Breast epithelium (tissue), 4 donors: ENCODE results near the gene DHRS7B. TPM values are rescaled to one million over a fixed set of nuclear protein-coding genes. Genes with fewer than 3 reads are reported as not detected.

Source experiments
- DNase-seq, 2 donors: peaks; one replicate each; pipeline ENCODE4 v3.0.0-alpha.2; 2019; ENCODE audit warnings: low spot score in 2 of 2
- H3K27ac ChIP-seq, 2 donors: fragments of 200-600 bp; sonication (generic) in 1 of 2; one replicate each; pipeline ENCODE4 v1.5.1; 2016 to 2019; ENCODE audit warnings: mild to moderate bottlenecking in 1 of 2
- H3K27me3 ChIP-seq, 2 donors: fragments of 200-600 bp; sonication (generic) in 1 of 2; one replicate each; pipeline versions ENCODE4 v1.5.1 to v1.6.0; 2017 to 2019; ENCODE audit warnings: control low read depth in 1 of 2, mild to moderate bottlenecking in 1 of 2
- H3K36me3 ChIP-seq: fragments of 200-600 bp; one replicate; pipeline ENCODE4 v1.5.1; 2019
- H3K4me1 ChIP-seq, 2 donors: fragments of 200-600 bp; sonication (generic); one replicate each; pipeline ENCODE4 v1.5.1; 2016 to 2019; ENCODE audit warnings: control low read depth in 1 of 2
- H3K4me3 ChIP-seq, 3 donors: fragments of 200-600 bp; sonication (generic); 1 replicate in 2 of 3; 2 replicates in 1 of 3; pipeline ENCODE4 v1.5.1; 2016 to 2019; ENCODE audit warnings: mild to moderate bottlenecking in 3 of 3, moderate library complexity in 2 of 3
- H3K9me3 ChIP-seq, 2 donors: fragments of 200-600 bp; sonication (generic) in 1 of 2; one replicate each; pipeline ENCODE4 v1.5.1; 2016 to 2019; ENCODE audit warnings: control low read depth in 1 of 2
- CTCF ChIP-seq, 3 donors: fragments of 450-650 bp; IDR thresholded peaks; one replicate each; pipeline ENCODE4 v1.5.1; 2016 to 2017; ENCODE audit warnings: antibody characterized with exemption in 3 of 3, mild to moderate bottlenecking in 3 of 3, moderate library complexity in 3 of 3
- POLR2A ChIP-seq: fragments of 450-650 bp; IDR thresholded peaks from one replicate; pipeline ENCODE4 v1.6.1; 2016; ENCODE audit warnings: antibody characterized with exemption, mild to moderate bottlenecking, moderate library complexity
- POLR2AphosphoS5 ChIP-seq, 3 donors: sonication (generic); formaldehyde crosslinking; IDR thresholded peaks; one replicate each; pipeline ENCODE4 v1.6.1; 2017; ENCODE audit warnings: antibody characterized with exemption in 3 of 3
- intact Hi-C: fragments of 100-400 bp; cut with DNase I; formaldehyde crosslinking; loops from one replicate; pipeline ENCODE4 v1.15.1; 2023; ENCODE audit warnings: low total_unique reads
- total RNA-seq, 3 donors: library from RNA; depleted of rRNA; stranded (reverse); fragments of >200 nt; gene quantifications; one replicate each; pipeline ENCODE4 v1.1.0, GENCODE V29; 2016

The DHRS7B gene
- total RNA-seq, 3 donors from 2014 or later: 53.7 to 64.0 (median 60.9) TPM

- H3K4me1 ChIP-seq: peaks cover 0 to 8% of the 10 kb centered on the region in 2 donors
- H3K4me3 ChIP-seq: peak overlapping the region; percentile 68 to 83 (median 79)
- no peak for TF ChIP-seq POLR2A
- no peak for TF ChIP-seq POLR2AphosphoS5 (IDR thresholded peaks at IDR 0.05)
- no peak for TF ChIP-seq CTCF (IDR thresholded peaks at IDR 0.05)
- intact Hi-C loops: no loop called here
- H3K36me3 ChIP-seq: no peaks in the 10 kb centered on the region
- H3K9me3 ChIP-seq: no peaks in the 10 kb centered on the region
- no peak for DNase-seq
- no peaks in the 10 kb centered on the region for H3K27me3 ChIP-seq
- peak overlapping the region; percentile 94 to 97 for H3K27ac ChIP-seq
These were observed 829 bp downstream of the DHRS7B start for GRCh38 chr17:21127509-21128077.

DNA sequence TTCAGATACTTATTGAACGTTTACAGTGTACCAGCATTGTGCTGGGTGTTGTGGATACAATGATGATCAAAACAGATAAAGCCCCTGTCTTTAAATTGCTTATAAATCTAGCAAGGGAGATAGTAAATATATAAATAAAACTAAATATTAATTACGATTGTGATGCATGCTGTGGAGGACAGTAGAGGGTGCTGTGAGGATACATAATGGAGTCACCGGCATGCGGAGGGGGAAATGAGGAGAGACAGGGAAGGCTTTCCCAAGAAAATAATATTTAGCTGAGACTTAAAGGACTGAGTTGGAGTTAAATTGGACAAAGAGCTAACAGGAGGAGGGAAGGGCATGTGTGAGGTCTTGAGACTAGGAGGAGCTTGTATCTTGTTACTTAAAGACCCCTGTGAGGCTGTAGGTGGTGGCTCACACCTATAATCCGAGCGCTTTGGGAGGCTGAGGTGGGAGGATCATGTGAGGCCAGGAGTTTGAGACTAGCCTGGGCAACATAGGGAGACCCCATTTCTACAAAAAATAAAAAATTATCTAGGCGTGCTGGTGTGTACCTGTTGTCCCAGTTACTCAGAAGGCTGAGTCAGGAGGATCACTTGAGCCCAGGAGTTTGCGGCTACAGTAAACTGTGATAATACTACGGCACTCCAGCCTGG is 2.4 kb downstream of the DHRS7B start:
- H3K4me1 ChIP-seq: peaks cover 0 to 8% of the 10 kb centered on the region in 2 donors
- H3K27ac ChIP-seq: no peak overlapping the region
- H3K9me3 ChIP-seq: peaks cover 0 to under 1% of the 10 kb centered on the region in 2 donors
- H3K4me3 ChIP-seq: no peak overlapping the region
- H3K27me3 ChIP-seq: no peaks in the 10 kb centered on the region
- no peaks in the 10 kb centered on the region for H3K36me3 ChIP-seq
- DNase-seq: no peak
- intact Hi-C loops: no loop called here
- peak in 2 of 3 donors; percentile 40 to 42 for TF ChIP-seq CTCF (IDR thresholded peaks at IDR 0.05)
- TF ChIP-seq POLR2AphosphoS5 (IDR thresholded peaks at IDR 0.05): no peak

DNA sequence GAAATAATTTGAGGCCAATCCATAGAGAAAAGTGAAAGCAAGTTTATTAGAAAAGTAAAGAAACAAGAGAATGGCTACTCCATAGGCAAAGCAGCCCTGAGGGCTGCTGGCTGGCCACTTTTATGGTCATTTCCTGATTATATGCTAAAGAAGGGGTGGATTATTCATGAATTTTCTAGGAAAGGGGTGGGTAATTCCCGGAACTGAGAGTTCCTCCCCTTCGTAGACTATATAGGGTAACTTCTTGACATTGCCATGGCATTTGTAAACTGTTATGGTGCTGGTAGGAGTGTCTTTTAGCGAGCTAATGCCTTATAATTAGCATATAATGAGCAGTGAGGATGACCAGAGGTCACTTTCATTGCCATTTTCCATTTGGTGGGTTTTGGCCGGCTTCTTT is 4.4 kb downstream of the DHRS7B start:
- Histone ChIP-seq H3K9me3 (peaks cover 0 to 12% of the 10 kb centered on the region in 2 donors), H3K36me3 (no peaks in the 10 kb centered on the region), H3K4me3 (no peak overlapping the region), H3K27ac (no peak overlapping the region), H3K27me3 (no peaks in the 10 kb centered on the region), H3K4me1 (peaks cover 0 to 7% of the 10 kb centered on the region in 2 donors)
- intact Hi-C loops: no loop called here
- TF ChIP-seq POLR2A: no peak
- TF ChIP-seq CTCF (IDR thresholded peaks at IDR 0.05): no peak
- no peak for TF ChIP-seq POLR2AphosphoS5 (IDR thresholded peaks at IDR 0.05)
- DNase-seq: no peak

- H3K36me3 ChIP-seq: no peaks in the 10 kb centered on the region
- intact Hi-C loops: no loop called here
These were observed 5.7 kb downstream of the DHRS7B start for GRCh38 chr17:21132428-21132827.

More at GRCh38 chr17:21132428-21132827, 5.7 kb downstream of the DHRS7B start:
- no peak overlapping the region for H3K27ac ChIP-seq
- peaks cover 0 to 4% of the 10 kb centered on the region in 2 donors for H3K4me1 ChIP-seq
- no peaks in the 10 kb centered on the region for H3K27me3 ChIP-seq
- no peak overlapping the region for H3K4me3 ChIP-seq
- DNase-seq: no peak
- TF ChIP-seq POLR2A (no peak), CTCF (IDR thresholded peaks at IDR 0.05) (no peak), POLR2AphosphoS5 (IDR thresholded peaks at IDR 0.05) (no peak)
- peaks cover 0 to 12% of the 10 kb centered on the region in 2 donors for H3K9me3 ChIP-seq
